ENCODE measurements around the gene PSD2. TPM values are rescaled to one million over a fixed set of nuclear protein-coding genes. Genes with fewer than 3 reads are reported as not detected.

The PSD2 gene
- total and polyA plus RNA-seq, 2 of the 13 experiments (the other 11 are each of a cell fraction or from before 2014, with no cell fraction given) = 0.07 TPM; not detected in 1

- TF ChIP-seq PCBP2 (optimal IDR thresholded peaks at IDR 0.05; ENCODE audit: low read depth, low read length, poor library complexity, severe bottlenecking) (no peak), ZNF432 (CRISPR knock-in tag; IDR thresholded peaks at IDR 0.05; ENCODE audit: borderline replicate concordance) (no peak), FOXC1 (CRISPR knock-in tag; IDR thresholded peaks at IDR 0.05; ENCODE audit: borderline replicate concordance) (no peak), ZZZ3 (CRISPR knock-in tag; IDR thresholded peaks at IDR 0.05; ENCODE audit: borderline replicate concordance) (no peak), NRL (CRISPR knock-in tag; IDR thresholded peaks at IDR 0.05; ENCODE audit: borderline replicate concordance) (no peak; the same call in 1 of the 2 replicates), ZNF703 (CRISPR knock-in tag; IDR thresholded peaks at IDR 0.05; ENCODE audit: borderline replicate concordance) (no peak), HNRNPH1 (optimal IDR thresholded peaks at IDR 0.05; ENCODE audit: low read depth, low read length) (no peak), PBX2 (CRISPR knock-in tag; IDR thresholded peaks at IDR 0.05) (no peak), ARHGAP35 (CRISPR knock-in tag; IDR thresholded peaks at IDR 0.05; ENCODE audit: borderline replicate concordance) (no peak), RFX1 (IDR thresholded peaks at IDR 0.05) (no peak), ATF7-NPFF (CRISPR knock-in tag; IDR thresholded peaks at IDR 0.05; ENCODE audit: low read depth) (peak; percentile 48; the same call in 1 of the 2 replicates), ZSCAN5A (CRISPR knock-in tag; IDR thresholded peaks at IDR 0.05; ENCODE audit: borderline replicate concordance) (no peak; the same call in 1 of the 2 replicates), MED8 (CRISPR knock-in tag; IDR thresholded peaks at IDR 0.05; ENCODE audit: insufficient replicate concordance) (no peak), ZNF484 (CRISPR knock-in tag; IDR thresholded peaks at IDR 0.05; ENCODE audit: borderline replicate concordance, low read depth) (no peak)
- TF ChIP-seq, protein P1, sequence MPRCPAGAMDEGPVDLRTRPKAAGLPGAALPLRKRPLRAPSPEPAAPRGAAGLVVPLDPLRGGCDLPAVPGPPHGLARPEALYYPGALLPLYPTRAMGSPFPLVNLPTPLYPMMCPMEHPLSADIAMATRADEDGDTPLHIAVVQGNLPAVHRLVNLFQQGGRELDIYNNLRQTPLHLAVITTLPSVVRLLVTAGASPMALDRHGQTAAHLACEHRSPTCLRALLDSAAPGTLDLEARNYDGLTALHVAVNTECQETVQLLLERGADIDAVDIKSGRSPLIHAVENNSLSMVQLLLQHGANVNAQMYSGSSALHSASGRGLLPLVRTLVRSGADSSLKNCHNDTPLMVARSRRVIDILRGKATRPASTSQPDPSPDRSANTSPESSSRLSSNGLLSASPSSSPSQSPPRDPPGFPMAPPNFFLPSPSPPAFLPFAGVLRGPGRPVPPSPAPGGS (CRISPR knock-in tag; IDR thresholded peaks at IDR 0.05) = no peak
- TF ChIP-seq, protein P2, sequence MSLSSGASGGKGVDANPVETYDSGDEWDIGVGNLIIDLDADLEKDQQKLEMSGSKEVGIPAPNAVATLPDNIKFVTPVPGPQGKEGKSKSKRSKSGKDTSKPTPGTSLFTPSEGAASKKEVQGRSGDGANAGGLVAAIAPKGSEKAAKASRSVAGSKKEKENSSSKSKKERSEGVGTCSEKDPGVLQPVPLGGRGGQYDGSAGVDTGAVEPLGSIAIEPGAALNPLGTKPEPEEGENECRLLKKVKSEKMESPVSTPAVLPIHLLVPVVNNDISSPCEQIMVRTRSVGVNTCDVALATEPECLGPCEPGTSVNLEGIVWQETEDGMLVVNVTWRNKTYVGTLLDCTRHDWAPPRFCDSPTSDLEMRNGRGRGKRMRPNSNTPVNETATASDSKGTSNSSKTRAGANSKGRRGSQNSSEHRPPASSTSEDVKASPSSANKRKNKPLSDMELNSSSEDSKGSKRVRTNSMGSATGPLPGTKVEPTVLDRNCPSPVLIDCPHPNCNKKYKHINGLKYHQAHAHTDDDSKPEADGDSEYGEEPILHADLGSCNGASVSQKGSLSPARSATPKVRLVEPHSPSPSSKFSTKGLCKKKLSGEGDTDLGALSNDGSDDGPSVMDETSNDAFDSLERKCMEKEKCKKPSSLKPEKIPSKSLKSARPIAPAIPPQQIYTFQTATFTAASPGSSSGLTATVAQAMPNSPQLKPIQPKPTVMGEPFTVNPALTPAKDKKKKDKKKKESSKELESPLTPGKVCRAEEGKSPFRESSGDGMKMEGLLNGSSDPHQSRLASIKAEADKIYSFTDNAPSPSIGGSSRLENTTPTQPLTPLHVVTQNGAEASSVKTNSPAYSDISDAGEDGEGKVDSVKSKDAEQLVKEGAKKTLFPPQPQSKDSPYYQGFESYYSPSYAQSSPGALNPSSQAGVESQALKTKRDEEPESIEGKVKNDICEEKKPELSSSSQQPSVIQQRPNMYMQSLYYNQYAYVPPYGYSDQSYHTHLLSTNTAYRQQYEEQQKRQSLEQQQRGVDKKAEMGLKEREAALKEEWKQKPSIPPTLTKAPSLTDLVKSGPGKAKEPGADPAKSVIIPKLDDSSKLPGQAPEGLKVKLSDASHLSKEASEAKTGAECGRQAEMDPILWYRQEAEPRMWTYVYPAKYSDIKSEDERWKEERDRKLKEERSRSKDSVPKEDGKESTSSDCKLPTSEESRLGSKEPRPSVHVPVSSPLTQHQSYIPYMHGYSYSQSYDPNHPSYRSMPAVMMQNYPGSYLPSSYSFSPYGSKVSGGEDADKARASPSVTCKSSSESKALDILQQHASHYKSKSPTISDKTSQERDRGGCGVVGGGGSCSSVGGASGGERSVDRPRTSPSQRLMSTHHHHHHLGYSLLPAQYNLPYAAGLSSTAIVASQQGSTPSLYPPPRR (CRISPR knock-in tag; IDR thresholded peaks at IDR 0.05; ENCODE audit: borderline replicate concordance) = no peak
- TF ChIP-seq, protein P3, sequence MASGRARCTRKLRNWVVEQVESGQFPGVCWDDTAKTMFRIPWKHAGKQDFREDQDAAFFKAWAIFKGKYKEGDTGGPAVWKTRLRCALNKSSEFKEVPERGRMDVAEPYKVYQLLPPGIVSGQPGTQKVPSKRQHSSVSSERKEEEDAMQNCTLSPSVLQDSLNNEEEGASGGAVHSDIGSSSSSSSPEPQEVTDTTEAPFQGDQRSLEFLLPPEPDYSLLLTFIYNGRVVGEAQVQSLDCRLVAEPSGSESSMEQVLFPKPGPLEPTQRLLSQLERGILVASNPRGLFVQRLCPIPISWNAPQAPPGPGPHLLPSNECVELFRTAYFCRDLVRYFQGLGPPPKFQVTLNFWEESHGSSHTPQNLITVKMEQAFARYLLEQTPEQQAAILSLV (CRISPR knock-in tag; IDR thresholded peaks at IDR 0.05; ENCODE audit: borderline replicate concordance) = peak; percentile 40; the same call in 1 of the 2 replicates
Measured at GRCh38 chr5:139787568-139788293, 7.9 kb upstream of the PSD2 start (continued).

Data from HepG2 (cell line).